HG03571 (cell line): Measurements from ENCODE around the gene MAGI3.

Experiments
- ATAC-seq: cut with Tn5 transposase; IDR thresholded peaks from one replicate; pipeline ENCODE4 v1.9.1; 2021; ENCODE audit not compliant: unreplicated experiment

The MAGI3 gene

GRCh38 chr1:113389953-113390834 lies at the start of gene MAGI3:
MAGI3 (plus strand) TSS chr1:113390515; CDS start chr1:113391034, 519 bp downstream.
- peak; percentile 99 for ATAC-seq

- ATAC-seq, result no peak
Observed at GRCh38 chr1:113353580-113353979, 36.7 kb upstream of the MAGI3 start.

- ATAC-seq, result no peak
Observed at GRCh38 chr1:113363935-113364334, 26.4 kb upstream of the MAGI3 start.

GRCh38 chr1:113369040-113369439 lies 21.3 kb upstream of the MAGI3 start:
- ATAC-seq, result no peak

- ATAC-seq, result no peak
Observed at GRCh38 chr1:113369699-113370098, 20.6 kb upstream of the MAGI3 start.

GRCh38 chr1:113370868-113371267 lies 19.4 kb upstream of the MAGI3 start:
- no peak for ATAC-seq

GRCh38 chr1:113372546-113372945 lies 17.8 kb upstream of the MAGI3 start:
- no peak for ATAC-seq

GRCh38 chr1:113373644-113374043 lies 16.7 kb upstream of the MAGI3 start:
- ATAC-seq, result no peak

GRCh38 chr1:113375878-113376277 lies 14.4 kb upstream of the MAGI3 start:
- no peak for ATAC-seq

GRCh38 chr1:113380075-113380474 lies 10.2 kb upstream of the MAGI3 start:
- ATAC-seq, result no peak

- ATAC-seq, result no peak
Observed at GRCh38 chr1:113388017-113388620, 2.2 kb upstream of the MAGI3 start.

GRCh38 chr1:113388621-113389358 lies 1.5 kb upstream of the MAGI3 start:
- ATAC-seq, result no peak

GRCh38 chr1:113389359-113389952 lies 859 bp upstream of the MAGI3 start:
- ATAC-seq, result no peak

GRCh38 chr1:113390871-113391648 lies 745 bp downstream of the MAGI3 start:
- ATAC-seq, result no peak

GRCh38 chr1:113391649-113392271 lies 1.4 kb downstream of the MAGI3 start:
- no peak for ATAC-seq

- no peak for ATAC-seq
Observed at GRCh38 chr1:113392541-113393128, 2.3 kb downstream of the MAGI3 start.

GRCh38 chr1:113394043-113394862 lies 3.9 kb downstream of the MAGI3 start:
- ATAC-seq, result no peak

GRCh38 chr1:113394863-113395259 lies 4.5 kb downstream of the MAGI3 start:
- no peak for ATAC-seq

- no peak for ATAC-seq
Observed at GRCh38 chr1:113396102-113396501, 5.8 kb downstream of the MAGI3 start.
